HepG2 (cell line): ENCODE data around the gene TMEM38B.

Experiments used
- ARHGAP35 ChIP-seq: sonication (generic); formaldehyde crosslinking; IDR thresholded peaks from 2 replicates; pipeline ENCODE4 v1.9.0; 2022; ENCODE audit warnings: mild to moderate bottlenecking, inconsistent platforms, moderate library complexity, missing genetic modification reagents, borderline replicate concordance
- POLR2AphosphoS5 ChIP-seq: IDR thresholded peaks from 2 replicates; pipeline ENCODE4 v1.6.1; 2012; ENCODE audit warnings: low read depth, low read length
- RBAK ChIP-seq: sonication (generic); formaldehyde crosslinking; IDR thresholded peaks from 2 replicates; pipeline ENCODE4 v1.5.1; 2020; ENCODE audit warnings: mild to moderate bottlenecking, missing genetic modification reagents
- RFXANK ChIP-seq: IDR thresholded peaks from 2 replicates; pipeline ENCODE4 v1.6.1; 2016
- SNRNP70 ChIP-seq: fragments of 200-400 bp; formaldehyde crosslinking; IDR thresholded peaks from 2 replicates; pipeline ENCODE4 v1.6.1; 2017; ENCODE audit warnings: mild to moderate bottlenecking, low read depth, low read length, moderate library complexity
- ZNF501 ChIP-seq: sonication (generic); formaldehyde crosslinking; IDR thresholded peaks from 2 replicates; pipeline ENCODE4 v1.5.1; 2020; ENCODE audit warnings: mild to moderate bottlenecking, moderate library complexity, missing genetic modification reagents
- ZNF660 ChIP-seq: sonication (generic); formaldehyde crosslinking; IDR thresholded peaks from 2 replicates; pipeline ENCODE4 v1.5.1; 2020; ENCODE audit warnings: mild to moderate bottlenecking, low read depth, missing genetic modification reagents, borderline replicate concordance
- TF ChIP-seq, protein P1 (sequence below): sonication (generic); formaldehyde crosslinking; IDR thresholded peaks from 2 replicates; pipeline ENCODE4 v1.5.0; 2020; ENCODE audit warnings: mild to moderate bottlenecking, missing genetic modification reagents, moderate library complexity
- TF ChIP-seq, protein P2 (sequence below): IDR thresholded peaks from 2 replicates; pipeline ENCODE4 v1.6.1; 2016; ENCODE audit warnings: low read depth, control low read depth
- TF ChIP-seq, protein P3 (sequence below): sonication (generic); formaldehyde crosslinking; IDR thresholded peaks from 2 replicates; pipeline ENCODE4 v1.8.0; 2022; ENCODE audit warnings: mild to moderate bottlenecking, missing genetic modification reagents
- TF ChIP-seq, protein P4 (sequence below): sonication (generic); formaldehyde crosslinking; IDR thresholded peaks from 2 replicates; pipeline ENCODE4 v1.4.0; 2020; ENCODE audit warnings: missing genetic modification reagents

DNA sequence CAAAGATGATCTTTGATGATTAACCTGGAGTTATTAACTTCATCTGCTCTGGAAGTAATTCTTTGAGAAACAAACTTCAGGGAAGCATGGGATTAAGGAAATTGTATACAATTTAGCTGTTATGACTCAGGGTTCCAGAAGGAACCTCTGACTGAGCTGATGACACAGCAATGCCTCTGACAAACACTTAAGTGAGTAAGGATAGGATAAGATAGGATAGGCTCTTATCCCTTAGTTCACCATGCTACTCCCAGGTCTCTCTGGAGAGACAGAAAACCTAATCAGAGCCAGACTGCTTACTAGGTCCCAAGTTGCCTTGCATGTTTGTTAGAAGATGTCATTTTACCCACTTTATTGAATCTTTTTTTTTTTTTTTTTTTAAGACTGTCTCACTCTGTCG lies 12.6 kb upstream of the TMEM38B start:
- TF ChIP-seq ZNF660 (no peak), SNRNP70 (no peak), ZNF501 (CRISPR knock-in tag) (no peak), ARHGAP35 (CRISPR knock-in tag) (no peak), POLR2AphosphoS5 (no peak), RBAK (no peak), RFXANK (no peak)
- TF ChIP-seq, protein P1, sequence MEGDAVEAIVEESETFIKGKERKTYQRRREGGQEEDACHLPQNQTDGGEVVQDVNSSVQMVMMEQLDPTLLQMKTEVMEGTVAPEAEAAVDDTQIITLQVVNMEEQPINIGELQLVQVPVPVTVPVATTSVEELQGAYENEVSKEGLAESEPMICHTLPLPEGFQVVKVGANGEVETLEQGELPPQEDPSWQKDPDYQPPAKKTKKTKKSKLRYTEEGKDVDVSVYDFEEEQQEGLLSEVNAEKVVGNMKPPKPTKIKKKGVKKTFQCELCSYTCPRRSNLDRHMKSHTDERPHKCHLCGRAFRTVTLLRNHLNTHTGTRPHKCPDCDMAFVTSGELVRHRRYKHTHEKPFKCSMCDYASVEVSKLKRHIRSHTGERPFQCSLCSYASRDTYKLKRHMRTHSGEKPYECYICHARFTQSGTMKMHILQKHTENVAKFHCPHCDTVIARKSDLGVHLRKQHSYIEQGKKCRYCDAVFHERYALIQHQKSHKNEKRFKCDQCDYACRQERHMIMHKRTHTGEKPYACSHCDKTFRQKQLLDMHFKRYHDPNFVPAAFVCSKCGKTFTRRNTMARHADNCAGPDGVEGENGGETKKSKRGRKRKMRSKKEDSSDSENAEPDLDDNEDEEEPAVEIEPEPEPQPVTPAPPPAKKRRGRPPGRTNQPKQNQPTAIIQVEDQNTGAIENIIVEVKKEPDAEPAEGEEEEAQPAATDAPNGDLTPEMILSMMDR (CRISPR knock-in tag) = no peak
- TF ChIP-seq, protein P2, sequence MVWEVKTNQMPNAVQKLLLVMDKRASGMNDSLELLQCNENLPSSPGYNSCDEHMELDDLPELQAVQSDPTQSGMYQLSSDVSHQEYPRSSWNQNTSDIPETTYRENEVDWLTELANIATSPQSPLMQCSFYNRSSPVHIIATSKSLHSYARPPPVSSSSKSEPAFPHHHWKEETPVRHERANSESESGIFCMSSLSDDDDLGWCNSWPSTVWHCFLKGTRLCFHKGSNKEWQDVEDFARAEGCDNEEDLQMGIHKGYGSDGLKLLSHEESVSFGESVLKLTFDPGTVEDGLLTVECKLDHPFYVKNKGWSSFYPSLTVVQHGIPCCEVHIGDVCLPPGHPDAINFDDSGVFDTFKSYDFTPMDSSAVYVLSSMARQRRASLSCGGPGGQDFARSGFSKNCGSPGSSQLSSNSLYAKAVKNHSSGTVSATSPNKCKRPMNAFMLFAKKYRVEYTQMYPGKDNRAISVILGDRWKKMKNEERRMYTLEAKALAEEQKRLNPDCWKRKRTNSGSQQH = no peak
- TF ChIP-seq, protein P3, sequence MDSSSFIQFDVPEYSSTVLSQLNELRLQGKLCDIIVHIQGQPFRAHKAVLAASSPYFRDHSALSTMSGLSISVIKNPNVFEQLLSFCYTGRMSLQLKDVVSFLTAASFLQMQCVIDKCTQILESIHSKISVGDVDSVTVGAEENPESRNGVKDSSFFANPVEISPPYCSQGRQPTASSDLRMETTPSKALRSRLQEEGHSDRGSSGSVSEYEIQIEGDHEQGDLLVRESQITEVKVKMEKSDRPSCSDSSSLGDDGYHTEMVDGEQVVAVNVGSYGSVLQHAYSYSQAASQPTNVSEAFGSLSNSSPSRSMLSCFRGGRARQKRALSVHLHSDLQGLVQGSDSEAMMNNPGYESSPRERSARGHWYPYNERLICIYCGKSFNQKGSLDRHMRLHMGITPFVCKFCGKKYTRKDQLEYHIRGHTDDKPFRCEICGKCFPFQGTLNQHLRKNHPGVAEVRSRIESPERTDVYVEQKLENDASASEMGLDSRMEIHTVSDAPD (CRISPR knock-in tag) = no peak
- TF ChIP-seq, protein P4, sequence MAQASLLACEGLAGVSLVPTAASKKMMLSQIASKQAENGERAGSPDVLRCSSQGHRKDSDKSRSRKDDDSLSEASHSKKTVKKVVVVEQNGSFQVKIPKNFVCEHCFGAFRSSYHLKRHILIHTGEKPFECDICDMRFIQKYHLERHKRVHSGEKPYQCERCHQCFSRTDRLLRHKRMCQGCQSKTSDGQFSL (CRISPR knock-in tag) = no peak
